Measurements from ENCODE around the gene ART4.

Gene ART4

GRCh38 chr12:14873440-14874185 lies 30.3 kb upstream of the ART4 start:
- Histone ChIP-seq H3K27ac (no peak overlapping the region), H3K4me3 (no peak overlapping the region)
- DNase-seq (ENCODE audit: low spot score): no peak
- TF ChIP-seq, protein P1, sequence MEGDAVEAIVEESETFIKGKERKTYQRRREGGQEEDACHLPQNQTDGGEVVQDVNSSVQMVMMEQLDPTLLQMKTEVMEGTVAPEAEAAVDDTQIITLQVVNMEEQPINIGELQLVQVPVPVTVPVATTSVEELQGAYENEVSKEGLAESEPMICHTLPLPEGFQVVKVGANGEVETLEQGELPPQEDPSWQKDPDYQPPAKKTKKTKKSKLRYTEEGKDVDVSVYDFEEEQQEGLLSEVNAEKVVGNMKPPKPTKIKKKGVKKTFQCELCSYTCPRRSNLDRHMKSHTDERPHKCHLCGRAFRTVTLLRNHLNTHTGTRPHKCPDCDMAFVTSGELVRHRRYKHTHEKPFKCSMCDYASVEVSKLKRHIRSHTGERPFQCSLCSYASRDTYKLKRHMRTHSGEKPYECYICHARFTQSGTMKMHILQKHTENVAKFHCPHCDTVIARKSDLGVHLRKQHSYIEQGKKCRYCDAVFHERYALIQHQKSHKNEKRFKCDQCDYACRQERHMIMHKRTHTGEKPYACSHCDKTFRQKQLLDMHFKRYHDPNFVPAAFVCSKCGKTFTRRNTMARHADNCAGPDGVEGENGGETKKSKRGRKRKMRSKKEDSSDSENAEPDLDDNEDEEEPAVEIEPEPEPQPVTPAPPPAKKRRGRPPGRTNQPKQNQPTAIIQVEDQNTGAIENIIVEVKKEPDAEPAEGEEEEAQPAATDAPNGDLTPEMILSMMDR (IDR thresholded peaks at IDR 0.05): no peak

DNA sequence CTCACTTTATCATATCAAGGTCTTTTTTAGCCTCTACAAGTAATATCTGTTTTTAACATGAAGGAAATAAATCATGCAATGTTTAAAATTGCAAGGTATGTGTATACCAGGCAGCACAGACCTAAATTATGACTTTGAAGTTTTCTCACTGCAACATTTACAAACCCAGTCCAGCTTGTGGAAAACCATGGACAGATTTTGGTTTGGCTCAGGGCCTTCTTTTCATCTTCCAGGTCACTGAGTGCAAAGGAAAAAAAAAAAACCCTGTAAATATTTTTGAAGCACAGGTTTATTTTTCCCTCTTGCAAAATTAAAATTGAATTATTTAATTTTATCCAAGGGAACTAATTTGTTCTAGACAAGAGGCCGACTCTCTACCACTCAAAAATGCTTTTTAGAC lies 28.6 kb upstream of the ART4 start:
- Histone ChIP-seq H3K27ac (no peak overlapping the region), H3K4me3 (no peak overlapping the region)

DNA sequence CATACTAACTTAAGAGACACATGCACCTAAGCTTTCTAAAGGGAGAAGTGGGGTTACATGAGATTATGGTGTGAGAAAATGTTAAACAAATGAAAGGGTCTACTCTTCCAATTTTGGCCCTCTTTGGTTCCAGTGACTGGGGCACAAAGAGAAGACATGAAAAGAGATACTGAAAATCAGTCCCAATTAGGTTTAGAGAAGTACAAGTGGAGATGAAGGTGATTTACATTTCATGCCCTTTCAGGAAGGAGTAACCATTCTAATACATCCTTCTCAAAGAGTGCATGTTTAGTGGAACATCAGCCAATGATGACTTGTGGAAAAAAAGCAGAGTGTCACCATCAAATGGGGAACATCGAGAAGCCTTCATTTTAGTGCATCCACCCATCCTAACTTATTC lies 27.9 kb upstream of the ART4 start:
- TF ChIP-seq, protein P1 (IDR thresholded peaks at IDR 0.05): no peak
- Histone ChIP-seq H3K27ac (no peak overlapping the region), H3K4me3 (no peak overlapping the region)
- no peak for DNase-seq (ENCODE audit: low spot score)

More for the DNA sequence above, 28.6 kb upstream of the ART4 start:
- TF ChIP-seq, protein P1 (IDR thresholded peaks at IDR 0.05): no peak
- DNase-seq (ENCODE audit: low spot score): no peak

DNA sequence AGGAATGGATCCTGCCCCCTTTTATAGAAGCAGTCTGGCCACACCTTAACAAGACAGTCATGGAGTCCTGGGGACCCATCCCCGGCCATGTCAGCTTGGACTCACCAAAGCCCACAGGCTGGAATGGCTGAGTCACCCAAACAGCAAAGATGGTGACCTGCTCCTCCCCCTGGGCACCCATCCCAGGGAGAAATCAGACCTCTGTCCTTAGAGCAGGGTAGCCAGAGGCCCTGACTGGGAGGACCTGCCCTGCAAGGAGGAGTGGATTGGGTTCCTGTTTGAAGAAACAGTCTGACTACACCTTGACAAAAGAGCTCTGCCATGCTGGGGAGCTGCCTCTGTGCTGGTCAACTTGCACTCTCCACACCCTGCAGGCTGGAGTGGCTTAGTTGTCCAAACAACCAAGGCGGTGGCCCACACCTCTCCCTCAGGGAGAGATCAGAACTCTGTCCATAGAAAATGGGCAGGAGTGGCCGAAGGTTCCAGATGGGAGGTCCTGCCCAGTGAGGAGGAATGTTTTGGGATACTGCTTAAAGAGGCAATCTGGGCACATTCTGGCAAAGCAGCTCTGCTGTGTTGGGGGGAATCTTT lies 25.7 kb upstream of the ART4 start:
- DNase-seq (ENCODE audit: low spot score): no peak
- no peak overlapping the region for H3K27ac ChIP-seq
- TF ChIP-seq, protein P1 (IDR thresholded peaks at IDR 0.05): no peak

DNA sequence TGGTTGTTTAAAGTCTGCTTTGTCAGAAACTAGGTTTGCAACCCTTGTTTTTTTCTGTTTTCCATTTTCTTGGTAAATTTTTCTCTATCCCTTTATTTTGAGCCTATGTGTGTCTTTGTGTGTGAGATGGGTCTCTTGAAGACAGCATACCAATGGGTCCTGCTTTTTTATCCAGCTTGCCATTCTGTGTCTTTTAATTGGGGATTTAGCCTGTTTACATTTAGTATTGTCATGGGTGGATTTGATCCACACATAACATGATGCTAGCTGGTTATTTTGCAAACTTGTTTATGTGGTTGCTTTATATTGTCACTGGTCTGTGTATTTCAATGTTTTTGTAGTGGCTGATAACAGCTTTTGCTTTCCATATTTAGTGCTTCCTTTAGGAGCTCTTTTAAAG lies 17.2 kb upstream of the ART4 start:
- H3K4me3 ChIP-seq: no peak overlapping the region
- no peak for DNase-seq (ENCODE audit: low spot score)
- TF ChIP-seq, protein P1 (IDR thresholded peaks at IDR 0.05): no peak
- no peak overlapping the region for H3K27ac ChIP-seq

More for the DNA sequence above, 25.7 kb upstream of the ART4 start:
- no peak overlapping the region for H3K4me3 ChIP-seq

GRCh38 chr12:14858513-14858912 lies 15.2 kb upstream of the ART4 start:
- DNase-seq (ENCODE audit: low spot score): no peak
- Histone ChIP-seq H3K4me3 (no peak overlapping the region), H3K27ac (no peak overlapping the region)
- TF ChIP-seq, protein P1 (IDR thresholded peaks at IDR 0.05): no peak

All from coronary artery (tissue), 2 donors.